HG02642 (cell line): ENCODE data around the gene OIP5.
"Not testable (repeated sequence)": the region's sequence is repeated elsewhere in the genome, so short reads cannot be mapped to it uniquely, and the experiment has no call there.

Source experiments
- ATAC-seq: cut with Tn5 transposase; IDR thresholded peaks from one replicate; pipeline ENCODE4 v1.9.1; 2021; ENCODE audit warnings: mild to moderate bottlenecking; ENCODE audit not compliant: unreplicated experiment, poor library complexity

Gene OIP5

GRCh38 chr15:41304149-41304770, 28.1 kb downstream of the OIP5 start:
- no peak for ATAC-seq

GRCh38 chr15:41301587-41301986, 30.8 kb downstream of the OIP5 start:
- ATAC-seq: no peak

- not testable (repeated sequence) for ATAC-seq
Observed at GRCh38 chr15:41301139-41301538, 31.3 kb downstream of the OIP5 start.

GRCh38 chr15:41292521-41292920, 39.9 kb downstream of the OIP5 start:
- ATAC-seq: no peak

- peak; percentile 84 for ATAC-seq
Observed at GRCh38 chr15:41291065-41291631, 41.2 kb downstream of the OIP5 start.

- ATAC-seq: no peak
Observed at GRCh38 chr15:41289953-41290352, 42.4 kb downstream of the OIP5 start.

GRCh38 chr15:41288464-41288863, 43.9 kb downstream of the OIP5 start:
- ATAC-seq: no peak

GRCh38 chr15:41286665-41287333, 45.6 kb downstream of the OIP5 start:
- no peak for ATAC-seq

GRCh38 chr15:41285285-41285684, 47.1 kb downstream of the OIP5 start:
- no peak for ATAC-seq

GRCh38 chr15:41284427-41285177, 47.8 kb downstream of the OIP5 start:
- ATAC-seq: no peak

GRCh38 chr15:41283653-41284426, 48.6 kb downstream of the OIP5 start:
- peak; percentile 97 for ATAC-seq

GRCh38 chr15:41282980-41283652, 49.3 kb downstream of the OIP5 start:
- ATAC-seq: not testable (repeated sequence)

- not testable (repeated sequence) for ATAC-seq
Observed at GRCh38 chr15:41282436-41282835, 50.0 kb downstream of the OIP5 start.

GRCh38 chr15:41281236-41281635, 51.2 kb downstream of the OIP5 start:
- ATAC-seq: no peak

GRCh38 chr15:41279535-41280283, 52.7 kb downstream of the OIP5 start:
- no peak for ATAC-seq

- ATAC-seq: no peak
Observed at GRCh38 chr15:41278319-41278718, 54.1 kb downstream of the OIP5 start.

GRCh38 chr15:41276831-41277230, 55.6 kb downstream of the OIP5 start:
- ATAC-seq: no peak

GRCh38 chr15:41269887-41270286, 62.5 kb downstream of the OIP5 start:
- ATAC-seq: no peak

GRCh38 chr15:41263891-41264351, 68.5 kb downstream of the OIP5 start:
- no peak for ATAC-seq
